Gastroesophageal sphincter (tissue), 4 donors: Measurements from ENCODE around the gene SPOCK2. TPM values are rescaled to one million over a fixed set of nuclear protein-coding genes. Genes with fewer than 3 reads are reported as not detected.

Source experiments
- ATAC-seq: fragments of 150-250 bp; one replicate; pipeline ENCODE4 v1.9.1; 2016; ENCODE audit warnings: mild to moderate bottlenecking, moderate library complexity
- H3K27ac ChIP-seq, 4 donors: fragments of 200-600 bp; sonication (generic) in 3 of 4; 1 replicate in 3 of 4; 2 replicates in 1 of 4; pipeline ENCODE4 v1.5.1; 2016 to 2019
- H3K27me3 ChIP-seq: fragments of 200-600 bp; sonication (generic); one replicate; pipeline ENCODE4 v1.5.1; 2019
- H3K36me3 ChIP-seq, 2 donors: fragments of 200-600 bp; sonication (generic); one replicate each; pipeline ENCODE4 v1.5.1; 2019; ENCODE audit warnings: control low read depth in 1 of 2
- H3K4me1 ChIP-seq, 3 donors: fragments of 200-600 bp; sonication (generic); 1 replicate in 2 of 3; 2 replicates in 1 of 3; pipeline ENCODE4 v1.5.1; 2016 to 2019; ENCODE audit warnings: control low read depth in 2 of 3
- H3K4me3 ChIP-seq, 2 donors: fragments of 200-600 bp; sonication (generic); one replicate each; pipeline ENCODE4 v1.5.1; 2019; ENCODE audit warnings: mild to moderate bottlenecking in 1 of 2, moderate library complexity in 1 of 2
- H3K9me3 ChIP-seq, 3 donors: fragments of 200-600 bp; sonication (generic); one replicate each; pipeline ENCODE4 v1.5.1; 2017 to 2019; ENCODE audit warnings: control low read depth in 2 of 3
- EP300 ChIP-seq: sonication (generic); formaldehyde crosslinking; IDR thresholded peaks from one replicate; pipeline ENCODE4 v1.6.1; 2017; ENCODE audit warnings: antibody characterized with exemption, mild to moderate bottlenecking
- POLR2A ChIP-seq, 2 donors: fragments of 450-650 bp; IDR thresholded peaks; one replicate each; pipeline ENCODE4 v1.6.1; 2017; ENCODE audit warnings: antibody characterized with exemption in 2 of 2, mild to moderate bottlenecking in 2 of 2, moderate library complexity in 1 of 2
- POLR2AphosphoS5 ChIP-seq: sonication (generic); formaldehyde crosslinking; IDR thresholded peaks from one replicate; pipeline ENCODE4 v1.6.1; 2017; ENCODE audit warnings: antibody characterized with exemption
- WGBS, 2 donors: methylation state at CpG; one replicate each; pipeline ENCODE4 v1.1.5; 2018; ENCODE audit warnings: low coverage in 1 of 2; 5-methylcytosine and 5-hydroxymethylcytosine counted together
- total RNA-seq, 4 donors: library from RNA; depleted of rRNA; stranded (reverse); fragments of >200 nt; gene quantifications; one replicate each; pipeline ENCODE4 v1.1.0, GENCODE V29; 2016
- TF ChIP-seq, protein P1 (sequence below), 4 experiments: fragments of 200-600 bp in 2 of 4; fragments of 450-650 bp in 2 of 4; sonication (generic) in 1 of 4; IDR thresholded peaks; one replicate each; pipeline ENCODE4 v1.5.1; 2017 to 2019; ENCODE audit warnings: antibody characterized with exemption in 4 of 4, mild to moderate bottlenecking in 2 of 4, moderate library complexity in 2 of 4

Gene SPOCK2
- total RNA-seq, 4 donors from 2014 or later = 6.2 to 9.2 (median 7.9) TPM

DNA sequence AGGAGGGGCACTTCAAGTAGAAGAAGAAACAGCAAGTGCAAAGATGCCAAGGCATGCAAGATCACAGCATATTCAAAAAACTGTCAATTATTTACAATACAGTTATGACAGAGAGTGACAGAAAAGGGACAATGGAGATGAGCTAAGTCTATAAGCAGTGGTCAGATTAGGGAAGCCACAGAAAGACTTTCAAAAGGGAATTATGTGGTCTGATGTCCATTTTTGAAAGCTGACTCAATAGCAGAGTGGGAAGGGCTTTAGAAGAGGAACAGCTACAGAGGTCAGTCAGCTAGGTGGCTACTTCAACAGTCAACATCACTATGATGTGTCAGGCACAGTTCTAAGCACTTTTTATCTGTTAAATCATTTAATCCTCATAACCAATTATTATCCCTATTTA is 45.2 kb upstream of the SPOCK2 start:
- H3K36me3 ChIP-seq = peaks cover 0 to 36% of the 10 kb centered on the region in 2 donors
- H3K4me3 ChIP-seq = no peak overlapping the region
- H3K9me3 ChIP-seq = no peaks in the 10 kb centered on the region
- TF ChIP-seq POLR2A (IDR thresholded peaks at IDR 0.05) (no peak), EP300 (no peak), POLR2AphosphoS5 (no peak)
- TF ChIP-seq, protein P1, sequence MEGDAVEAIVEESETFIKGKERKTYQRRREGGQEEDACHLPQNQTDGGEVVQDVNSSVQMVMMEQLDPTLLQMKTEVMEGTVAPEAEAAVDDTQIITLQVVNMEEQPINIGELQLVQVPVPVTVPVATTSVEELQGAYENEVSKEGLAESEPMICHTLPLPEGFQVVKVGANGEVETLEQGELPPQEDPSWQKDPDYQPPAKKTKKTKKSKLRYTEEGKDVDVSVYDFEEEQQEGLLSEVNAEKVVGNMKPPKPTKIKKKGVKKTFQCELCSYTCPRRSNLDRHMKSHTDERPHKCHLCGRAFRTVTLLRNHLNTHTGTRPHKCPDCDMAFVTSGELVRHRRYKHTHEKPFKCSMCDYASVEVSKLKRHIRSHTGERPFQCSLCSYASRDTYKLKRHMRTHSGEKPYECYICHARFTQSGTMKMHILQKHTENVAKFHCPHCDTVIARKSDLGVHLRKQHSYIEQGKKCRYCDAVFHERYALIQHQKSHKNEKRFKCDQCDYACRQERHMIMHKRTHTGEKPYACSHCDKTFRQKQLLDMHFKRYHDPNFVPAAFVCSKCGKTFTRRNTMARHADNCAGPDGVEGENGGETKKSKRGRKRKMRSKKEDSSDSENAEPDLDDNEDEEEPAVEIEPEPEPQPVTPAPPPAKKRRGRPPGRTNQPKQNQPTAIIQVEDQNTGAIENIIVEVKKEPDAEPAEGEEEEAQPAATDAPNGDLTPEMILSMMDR (IDR thresholded peaks at IDR 0.05) = no peak
- no peaks in the 10 kb centered on the region for H3K4me1 ChIP-seq
- H3K27ac ChIP-seq = no peak overlapping the region
- ATAC-seq = peak; percentile 25
- no peaks in the 10 kb centered on the region for H3K27me3 ChIP-seq

DNA sequence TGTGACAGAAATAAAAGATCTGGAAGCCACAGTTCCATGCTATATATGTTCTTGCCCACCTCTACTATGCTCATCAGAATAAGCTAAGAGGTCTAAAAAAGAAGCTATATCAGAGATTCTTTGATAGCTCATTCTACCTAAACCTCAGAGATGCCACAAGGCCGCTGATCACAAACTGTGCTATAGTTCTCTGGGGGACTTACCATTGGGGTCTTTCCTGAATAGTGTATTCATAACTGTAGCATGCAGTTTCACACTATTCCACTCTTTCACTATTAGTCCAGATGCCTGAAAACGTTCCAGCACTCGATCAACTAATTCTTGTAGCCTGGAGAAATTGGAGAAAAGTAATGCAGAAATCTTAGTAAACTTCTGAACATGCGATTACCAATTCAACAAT is 44.5 kb upstream of the SPOCK2 start:
- 63 to 84% methylated on average over 1 to 4 of the region's 4 CpGs for WGBS, 2 donors
- Histone ChIP-seq H3K36me3 (peaks cover 0 to 41% of the 10 kb centered on the region in 2 donors), H3K27me3 (no peaks in the 10 kb centered on the region), H3K4me1 (no peaks in the 10 kb centered on the region), H3K27ac (no peak overlapping the region), H3K9me3 (no peaks in the 10 kb centered on the region), H3K4me3 (no peak overlapping the region)
- no peak for TF ChIP-seq POLR2AphosphoS5
- TF ChIP-seq, protein P1 (IDR thresholded peaks at IDR 0.05) = no peak
- no peak for TF ChIP-seq EP300
- TF ChIP-seq POLR2A (IDR thresholded peaks at IDR 0.05) = no peak
- no peak for ATAC-seq

DNA sequence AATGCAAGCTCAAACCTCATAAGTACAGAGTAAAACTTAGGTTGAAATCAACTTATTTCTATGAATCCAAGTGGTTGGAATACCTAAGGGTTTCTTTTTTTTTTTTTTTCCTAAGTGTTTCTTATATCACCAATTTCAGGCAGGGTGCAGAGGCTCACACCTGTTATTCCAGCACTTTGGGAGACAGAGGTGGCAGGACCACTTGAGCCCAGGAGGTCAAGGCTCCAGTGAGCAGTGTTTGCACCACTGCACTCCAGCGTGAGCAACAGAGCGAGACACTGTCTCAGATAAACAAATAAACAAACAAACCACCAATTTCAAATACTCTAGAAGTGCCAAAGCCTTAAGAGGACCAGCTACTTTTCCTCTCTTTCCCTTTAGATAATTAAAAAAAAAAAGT is 39.2 kb upstream of the SPOCK2 start:
- TF ChIP-seq POLR2A (IDR thresholded peaks at IDR 0.05) (no peak), EP300 (no peak), POLR2AphosphoS5 (no peak)
- TF ChIP-seq, protein P1 (IDR thresholded peaks at IDR 0.05) = no peak
- Histone ChIP-seq H3K27ac (no peak overlapping the region), H3K4me1 (peaks cover 0 to 8% (median 0%) of the 10 kb centered on the region in 3 donors), H3K36me3 (peaks cover 0 to 32% of the 10 kb centered on the region in 2 donors), H3K9me3 (no peaks in the 10 kb centered on the region), H3K27me3 (no peaks in the 10 kb centered on the region), H3K4me3 (no peak overlapping the region)
- ATAC-seq = no peak
- 86% methylated on average over 2 of the region's 2 CpGs; no CpG with 5 or more reads in 1 of the 2 donors for WGBS, 2 donors

DNA sequence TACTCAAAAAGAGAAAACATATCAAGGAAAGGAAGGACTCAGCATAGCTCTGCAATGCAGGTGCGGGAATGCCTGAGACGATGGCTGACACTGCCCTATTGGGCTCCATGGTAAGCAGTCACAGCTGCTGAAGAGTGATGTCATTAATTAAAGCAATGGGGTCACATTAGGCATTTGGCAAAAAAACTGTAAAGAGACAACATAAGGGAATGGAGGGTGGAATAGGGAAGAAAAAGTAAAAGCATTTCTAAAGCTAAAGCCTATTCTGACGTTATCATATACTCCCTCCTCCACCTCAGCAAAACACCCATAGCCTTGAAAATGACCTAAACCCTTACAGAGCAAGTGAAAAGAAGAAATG is 38.5 kb upstream of the SPOCK2 start:
- no peaks in the 10 kb centered on the region for H3K9me3 ChIP-seq
- TF ChIP-seq POLR2AphosphoS5 = no peak
- TF ChIP-seq, protein P1 (IDR thresholded peaks at IDR 0.05) = no peak
- no peak for TF ChIP-seq EP300
- TF ChIP-seq POLR2A (IDR thresholded peaks at IDR 0.05) = no peak
- peaks cover 0 to 8% (median 0%) of the 10 kb centered on the region in 3 donors for H3K4me1 ChIP-seq
- H3K27me3 ChIP-seq = no peaks in the 10 kb centered on the region
- no peak overlapping the region for H3K27ac ChIP-seq
- H3K36me3 ChIP-seq = peaks cover 0 to 28% of the 10 kb centered on the region in 2 donors
- 75 to 87% methylated on average over 3 of the region's 3 CpGs for WGBS, 2 donors
- H3K4me3 ChIP-seq = no peak overlapping the region
- ATAC-seq = no peak

DNA sequence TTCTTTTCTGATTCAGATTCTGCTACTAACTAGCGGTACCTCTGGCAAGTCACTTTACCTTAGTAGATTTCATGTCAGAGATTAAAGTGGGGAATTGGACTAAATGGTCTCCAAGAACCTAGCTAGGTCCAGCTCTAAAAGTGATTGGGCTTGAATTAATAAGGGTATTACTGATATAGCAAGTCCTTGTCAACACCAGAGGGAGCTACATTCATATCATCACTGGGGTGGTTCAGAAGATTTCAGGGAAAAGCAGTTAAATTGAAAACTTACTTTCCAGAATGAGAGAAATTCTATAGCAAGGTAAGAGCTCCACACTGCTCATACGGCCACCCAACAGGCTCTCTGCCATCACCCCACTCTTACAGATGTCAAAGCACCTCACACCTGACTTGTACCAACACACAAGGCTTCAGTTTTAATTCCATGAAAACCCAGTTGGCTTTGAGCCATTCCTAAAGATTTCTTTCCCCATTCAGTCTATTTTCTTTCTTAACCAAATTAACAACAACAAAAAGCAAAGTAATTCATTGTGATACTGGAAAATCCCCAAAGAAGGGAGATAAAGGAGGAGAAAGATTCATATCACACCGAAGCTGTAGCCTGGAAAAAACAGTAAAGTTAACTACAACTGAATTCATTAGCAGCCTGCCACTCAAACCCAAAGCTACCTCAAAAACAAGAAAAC is 38.0 kb upstream of the SPOCK2 start:
- H3K36me3 ChIP-seq = peaks cover 0 to 28% of the 10 kb centered on the region in 2 donors
- H3K27ac ChIP-seq = no peak overlapping the region
- 86 to 96% methylated on average over 3 of the region's 3 CpGs for WGBS, 2 donors
- no peaks in the 10 kb centered on the region for H3K27me3 ChIP-seq
- no peak for ATAC-seq
- H3K9me3 ChIP-seq = no peaks in the 10 kb centered on the region
- no peak overlapping the region for H3K4me3 ChIP-seq
- no peak for TF ChIP-seq EP300
- TF ChIP-seq, protein P1 (IDR thresholded peaks at IDR 0.05) = peak; percentile 17 to 43 (median 32)
- H3K4me1 ChIP-seq = peaks cover 0 to 8% (median 0%) of the 10 kb centered on the region in 3 donors
